Measurements from ENCODE around the gene LRMDA.

DNA sequence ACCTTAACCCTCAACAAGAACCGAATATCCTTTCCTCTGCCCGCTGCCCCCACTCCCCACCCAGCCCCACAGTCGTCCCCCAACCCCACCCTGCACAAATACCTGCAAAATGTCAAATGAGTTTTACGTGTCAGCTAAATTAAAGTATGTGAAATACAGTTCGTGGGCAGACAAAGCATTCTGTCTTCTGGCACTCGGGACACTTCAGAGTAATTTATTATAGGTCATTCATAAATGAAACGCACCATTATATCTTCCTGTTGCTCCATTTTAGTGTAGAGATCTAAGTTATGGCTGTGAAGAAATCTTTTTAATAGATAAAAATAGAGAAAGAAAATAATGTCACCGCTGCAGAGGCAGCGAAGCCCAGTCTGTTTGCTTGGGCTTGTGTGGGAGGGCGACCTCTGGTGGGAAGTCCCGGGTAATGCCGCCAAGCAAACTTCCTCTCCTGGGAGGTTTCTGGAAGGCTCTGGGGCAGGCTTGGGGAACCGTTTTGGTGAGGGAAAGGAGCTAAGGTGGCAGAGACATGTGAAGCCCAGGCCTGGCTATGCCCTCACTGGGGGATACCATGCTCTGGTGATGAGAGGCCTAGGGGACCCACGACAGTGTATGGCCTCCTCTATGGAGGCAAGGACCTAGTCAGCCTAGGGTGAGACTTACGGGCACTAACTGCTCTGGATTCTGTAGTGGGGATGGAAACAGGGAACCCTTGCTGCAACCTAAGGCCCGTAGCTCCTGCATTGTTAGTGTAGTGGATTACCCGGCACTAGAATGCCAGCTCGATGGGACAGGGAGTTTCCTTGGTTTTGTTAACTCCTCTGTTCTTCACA, 604.9 kb downstream of the LRMDA start:
- TF ChIP-seq, protein P1, sequence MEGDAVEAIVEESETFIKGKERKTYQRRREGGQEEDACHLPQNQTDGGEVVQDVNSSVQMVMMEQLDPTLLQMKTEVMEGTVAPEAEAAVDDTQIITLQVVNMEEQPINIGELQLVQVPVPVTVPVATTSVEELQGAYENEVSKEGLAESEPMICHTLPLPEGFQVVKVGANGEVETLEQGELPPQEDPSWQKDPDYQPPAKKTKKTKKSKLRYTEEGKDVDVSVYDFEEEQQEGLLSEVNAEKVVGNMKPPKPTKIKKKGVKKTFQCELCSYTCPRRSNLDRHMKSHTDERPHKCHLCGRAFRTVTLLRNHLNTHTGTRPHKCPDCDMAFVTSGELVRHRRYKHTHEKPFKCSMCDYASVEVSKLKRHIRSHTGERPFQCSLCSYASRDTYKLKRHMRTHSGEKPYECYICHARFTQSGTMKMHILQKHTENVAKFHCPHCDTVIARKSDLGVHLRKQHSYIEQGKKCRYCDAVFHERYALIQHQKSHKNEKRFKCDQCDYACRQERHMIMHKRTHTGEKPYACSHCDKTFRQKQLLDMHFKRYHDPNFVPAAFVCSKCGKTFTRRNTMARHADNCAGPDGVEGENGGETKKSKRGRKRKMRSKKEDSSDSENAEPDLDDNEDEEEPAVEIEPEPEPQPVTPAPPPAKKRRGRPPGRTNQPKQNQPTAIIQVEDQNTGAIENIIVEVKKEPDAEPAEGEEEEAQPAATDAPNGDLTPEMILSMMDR (conservative IDR thresholded peaks at IDR 0.05; ENCODE audit: low read depth, low read length) = peak; percentile 88
- no peak for TF ChIP-seq EZH2 (IDR thresholded peaks at IDR 0.05; ENCODE audit: borderline replicate concordance, low read depth, low read length, poor library complexity, severe bottlenecking)
